Keratinocyte (primary cell): ENCODE measurements around the gene CDKAL1. TPM values are rescaled to one million over a fixed set of nuclear protein-coding genes. Genes with fewer than 3 reads are reported as not detected.

Experiments
- DNase-seq: peaks from one replicate; pipeline ENCODE4 v3.0.0-alpha.2; 2011; ENCODE audit warnings: low read depth, missing footprints, low spot score
- FAIRE-seq: peaks from 2 replicates; lab custom pipeline; 2011; peaks lifted over from hg19 to GRCh38; lab: Jason Lieb, UNC
- H2AFZ ChIP-seq: 2 replicates; pipeline ENCODE4 v1.6.0; 2012; ENCODE audit warnings: low read length, control low read depth, inconsistent platforms; ENCODE audit not compliant: control insufficient read depth
- H3K27ac ChIP-seq: 2 replicates; pipeline ENCODE4 v1.5.1; 2011; ENCODE audit warnings: low read length; ENCODE audit not compliant: control insufficient read depth, insufficient read depth
- H3K27me3 ChIP-seq: 3 replicates; pipeline ENCODE4 v1.6.0; 2011; ENCODE audit warnings: low read length; ENCODE audit not compliant: control insufficient read depth, insufficient read depth; ENCODE audit errors: extremely low read depth
- H3K36me3 ChIP-seq, 2 experiments: 2 replicates in 1 of 2; 3 replicates in 1 of 2; pipeline ENCODE4 v1.5.1; 2011; ENCODE audit warnings: low read length in 2 of 2, mild to moderate bottlenecking in 1 of 2; ENCODE audit not compliant: control insufficient read depth in 2 of 2, insufficient read depth in 2 of 2; ENCODE audit errors: extremely low read depth in 1 of 2
- H3K4me1 ChIP-seq: 3 replicates; pipeline ENCODE4 v1.5.1; 2011; ENCODE audit warnings: low read length; ENCODE audit not compliant: control insufficient read depth, insufficient read depth; ENCODE audit errors: extremely low read depth
- H3K4me2 ChIP-seq: 3 replicates; pipeline ENCODE4 v1.6.0; 2011; ENCODE audit warnings: low read depth, low read length; ENCODE audit not compliant: control insufficient read depth, insufficient read depth; ENCODE audit errors: extremely low read depth
- H3K4me3 ChIP-seq, 3 experiments: fragments of 200-600 bp in 1 of 3; sonication (generic) in 1 of 3; 2 replicates in 2 of 3; 3 replicates in 1 of 3; pipeline ENCODE4 v1.5.1; 2011 to 2016; ENCODE audit warnings: low read length in 3 of 3, mild to moderate bottlenecking in 3 of 3, control low read depth in 2 of 3, inconsistent platforms in 1 of 3, low read depth in 1 of 3, mixed read lengths in 1 of 3, mixed run types in 1 of 3, moderate library complexity in 1 of 3; ENCODE audit not compliant: control insufficient read depth in 2 of 3, insufficient read depth in 2 of 3; ENCODE audit errors: extremely low read depth in 1 of 3
- H3K79me2 ChIP-seq: 2 replicates; pipeline ENCODE4 v1.6.0; 2012; ENCODE audit warnings: low read length; ENCODE audit not compliant: control insufficient read depth, insufficient read depth
- H3K9ac ChIP-seq: 3 replicates; pipeline ENCODE4 v1.6.0; 2011; ENCODE audit warnings: low read length; ENCODE audit not compliant: control insufficient read depth, insufficient read depth; ENCODE audit errors: extremely low read depth
- H3K9me1 ChIP-seq: 3 replicates; pipeline ENCODE4 v1.6.0; 2011; ENCODE audit warnings: low read length; ENCODE audit not compliant: control insufficient read depth, insufficient read depth; ENCODE audit errors: extremely low read depth
- H3K9me3 ChIP-seq: 2 replicates; pipeline ENCODE4 v1.5.1; 2012; ENCODE audit warnings: low read depth, low read length; ENCODE audit not compliant: control insufficient read depth
- H4K20me1 ChIP-seq: 3 replicates; pipeline ENCODE4 v1.6.0; 2011; ENCODE audit warnings: low read length; ENCODE audit not compliant: control insufficient read depth, insufficient read depth; ENCODE audit errors: extremely low read depth
- CTCF ChIP-seq, 3 experiments: IDR thresholded peaks in 1 of 3; conservative IDR thresholded peaks in 1 of 3; optimal IDR thresholded peaks in 1 of 3; 2 replicates in 2 of 3; 3 replicates in 1 of 3; pipeline versions ENCODE3 to v1.5.1; 2011; ENCODE audit warnings: low read length in 3 of 3, mild to moderate bottlenecking in 3 of 3, moderate library complexity in 2 of 3, control low read depth in 1 of 3, inconsistent platforms in 1 of 3; ENCODE audit not compliant: insufficient read depth in 2 of 3; ENCODE audit errors: extremely low read depth in 1 of 3
- EZH2 ChIP-seq: IDR thresholded peaks from one replicate; pipeline ENCODE4 v1.6.1; 2012; ENCODE audit warnings: inconsistent platforms, mild to moderate bottlenecking, low read length, moderate library complexity
- dilution Hi-C: fragments of 300-500 bp; cut with MboI; formaldehyde crosslinking; loops from one replicate; pipeline ENCODE4 v1.7.0; 2020; ENCODE audit warnings: low sequenced_read_pairs; ENCODE audit not compliant: extremely low pct_ligation_motif_present
- polyA plus RNA-seq, 5 experiments: library from polyadenylated mRNA; depleted of rRNA in 3 of 5; stranded (reverse) in 3 of 5; stranded (forward) in 1 of 5; unstranded in 1 of 5; fragments of >200 nt; gene quantifications; 1 replicate in 1 of 5; 2 replicates in 3 of 5; 3 replicates in 1 of 5; pipeline versions ENCODE4 v1.2.1 to v1.2.3, GENCODE V29; 2011 to 2012; ENCODE audit warnings: missing spikeins in 2 of 5, low read depth in 1 of 5, low replicate concordance in 1 of 5

CDKAL1 gene
- polyA plus RNA-seq, 1 donor (not counting 4 experiments of a cell fraction or from before 2014, with no cell fraction given): 5.6 TPM

GRCh38 chr6:20929283-20929682 is 395.0 kb downstream of the CDKAL1 start:
- dilution Hi-C loops: no loop called here
- Histone ChIP-seq H3K4me2 (no peak overlapping the region), H3K4me1 (no peaks in the 10 kb centered on the region), H3K27me3 (no peaks in the 10 kb centered on the region), H2AFZ (no peak overlapping the region), H3K4me3 (no peak overlapping the region), H3K79me2 (no peaks in the 10 kb centered on the region), H3K9ac (no peak overlapping the region), H3K9me1 (no peaks in the 10 kb centered on the region), H3K27ac (no peak overlapping the region), H3K36me3 (no peaks in the 10 kb centered on the region), H3K9me3 (no peaks in the 10 kb centered on the region), H4K20me1 (no peaks in the 10 kb centered on the region)
- TF ChIP-seq EZH2: no peak
- no peak for FAIRE-seq
- no peak for DNase-seq

GRCh38 chr6:20931093-20931492 is 396.8 kb downstream of the CDKAL1 start:
- H3K36me3 ChIP-seq: no peaks in the 10 kb centered on the region
- no peaks in the 10 kb centered on the region for H4K20me1 ChIP-seq
- H3K9me1 ChIP-seq: no peaks in the 10 kb centered on the region
- H3K4me3 ChIP-seq: no peak overlapping the region
- H3K27ac ChIP-seq: no peak overlapping the region
- H3K4me2 ChIP-seq: no peak overlapping the region
- H3K4me1 ChIP-seq: no peaks in the 10 kb centered on the region
- H3K79me2 ChIP-seq: no peaks in the 10 kb centered on the region
- FAIRE-seq (no peak), DNase-seq (no peak)
- no peak overlapping the region for H2AFZ ChIP-seq
- no peaks in the 10 kb centered on the region for H3K9me3 ChIP-seq
- TF ChIP-seq EZH2 (no peak), CTCF (optimal IDR thresholded peaks at IDR 0.05 in 1 of 3, IDR thresholded peaks at IDR 0.05 in 1 of 3, conservative IDR thresholded peaks at IDR 0.05 in 1 of 3; ENCODE audit: extremely low read depth in 1 of 3, insufficient read depth in 2 of 3, low read length in 3 of 3) (no peak)
- H3K27me3 ChIP-seq: no peaks in the 10 kb centered on the region
- dilution Hi-C loops: no loop called here
- H3K9ac ChIP-seq: no peak overlapping the region

- no peaks in the 10 kb centered on the region for H3K27me3 ChIP-seq
- TF ChIP-seq EZH2 (no peak), CTCF (optimal IDR thresholded peaks at IDR 0.05 in 1 of 3, IDR thresholded peaks at IDR 0.05 in 1 of 3, conservative IDR thresholded peaks at IDR 0.05 in 1 of 3; ENCODE audit: extremely low read depth in 1 of 3, insufficient read depth in 2 of 3, low read length in 3 of 3) (no peak)
- FAIRE-seq (no peak), DNase-seq (no peak)
- H3K4me3 ChIP-seq: no peak overlapping the region
- H3K4me2 ChIP-seq: no peak overlapping the region
- no peaks in the 10 kb centered on the region for H3K9me3 ChIP-seq
- H3K9me1 ChIP-seq: no peaks in the 10 kb centered on the region
- no peak overlapping the region for H3K27ac ChIP-seq
- H3K36me3 ChIP-seq: no peaks in the 10 kb centered on the region
- no peaks in the 10 kb centered on the region for H3K4me1 ChIP-seq
- no peak overlapping the region for H2AFZ ChIP-seq
- H4K20me1 ChIP-seq: no peaks in the 10 kb centered on the region
- no peaks in the 10 kb centered on the region for H3K79me2 ChIP-seq
- dilution Hi-C loops: no loop called here
- H3K9ac ChIP-seq: no peak overlapping the region
Measured at GRCh38 chr6:20931772-20932171, 397.5 kb downstream of the CDKAL1 start.
